Activated naive CD4-positive, alpha-beta T cell treated with anti-CD3 and anti-CD28 coated beads, Interleukin-2, amount 50 U/mL, for 72 hours (primary cell): ENCODE data around the gene EDN2. TPM values are rescaled to one million over a fixed set of nuclear protein-coding genes. Genes with fewer than 3 reads are reported as not detected.

Source experiments
- ATAC-seq, 2 donors: fragments of 150-1000 bp; cut with Tn5 transposase; 2 replicates each; pipeline ENCODE4 v1.10.0; 2021; ENCODE audit warnings: mild to moderate bottlenecking in 2 of 2, moderate library complexity in 2 of 2
- DNase-seq, 2 donors: peaks; one replicate each; pipeline ENCODE4 v3.0.0; 2021 to 2022; ENCODE audit warnings: low spot score in 2 of 2
- H3K27ac Mint-ChIP-seq, 2 donors: one replicate each; pipeline ENCODE4 v1.8.0; 2022; ENCODE audit warnings: mild to moderate bottlenecking in 2 of 2, mixed read lengths in 2 of 2
- H3K36me3 Mint-ChIP-seq, 2 donors: one replicate each; pipeline ENCODE4 v1.8.0; 2022; ENCODE audit warnings: mixed read lengths in 2 of 2
- H3K9me3 Mint-ChIP-seq, 2 donors: one replicate each; pipeline ENCODE4 v1.8.0; 2022; ENCODE audit warnings: mixed read lengths in 2 of 2
- total RNA-seq, 2 donors: library from RNA; stranded (reverse); gene quantifications; one replicate each; pipeline ENCODE4 v1.2.3, GENCODE V29; 2022

EDN2 gene
- total RNA-seq, 2 donors from 2014 or later = not detected

- DNase-seq = no peak
- Mint-ChIP-seq H3K9me3 (peaks cover 0 to 4% of the 10 kb centered on the region in 2 donors), H3K27ac (no peak overlapping the region), H3K36me3 (no peaks in the 10 kb centered on the region)
- no peak for ATAC-seq
Observed at GRCh38 chr1:41494351-41495209, 10.1 kb upstream of the EDN2 start.

GRCh38 chr1:41493626-41494350, 9.3 kb upstream of the EDN2 start:
- Mint-ChIP-seq H3K36me3 (no peaks in the 10 kb centered on the region), H3K9me3 (peaks cover 0 to 4% of the 10 kb centered on the region in 2 donors), H3K27ac (no peak overlapping the region)
- ATAC-seq = no peak
- DNase-seq = no peak

GRCh38 chr1:41493117-41493536, 8.6 kb upstream of the EDN2 start:
- H3K9me3 Mint-ChIP-seq = peaks cover 0 to 4% of the 10 kb centered on the region in 2 donors
- DNase-seq = no peak

GRCh38 chr1:41492341-41492848, 7.9 kb upstream of the EDN2 start:
- H3K9me3 Mint-ChIP-seq = peaks cover 0 to 4% of the 10 kb centered on the region in 2 donors
- peak in 1 of 2 donors; percentile 68 for DNase-seq
- ATAC-seq = peak in 1 of 2 donors; percentile 25
- H3K36me3 Mint-ChIP-seq = no peaks in the 10 kb centered on the region
- H3K27ac Mint-ChIP-seq = no peak overlapping the region

More at GRCh38 chr1:41493117-41493536, 8.6 kb upstream of the EDN2 start:
- no peaks in the 10 kb centered on the region for H3K36me3 Mint-ChIP-seq
- ATAC-seq = peak; percentile 35 to 50
- H3K27ac Mint-ChIP-seq = no peak overlapping the region

GRCh38 chr1:41490911-41491310, 6.4 kb upstream of the EDN2 start:
- no peaks in the 10 kb centered on the region for H3K36me3 Mint-ChIP-seq

GRCh38 chr1:41489561-41489960, 5.1 kb upstream of the EDN2 start:
- H3K27ac Mint-ChIP-seq = no peak overlapping the region
- no peak for ATAC-seq
- peaks cover 0 to 4% of the 10 kb centered on the region in 2 donors for H3K9me3 Mint-ChIP-seq
- H3K36me3 Mint-ChIP-seq = no peaks in the 10 kb centered on the region
- no peak for DNase-seq

More at GRCh38 chr1:41490911-41491310, 6.4 kb upstream of the EDN2 start:
- Mint-ChIP-seq H3K27ac (no peak overlapping the region), H3K9me3 (peaks cover 0 to 4% of the 10 kb centered on the region in 2 donors)
- DNase-seq (no peak), ATAC-seq (no peak)

- ATAC-seq (no peak), DNase-seq (no peak)
- no peaks in the 10 kb centered on the region for H3K36me3 Mint-ChIP-seq
- no peak overlapping the region for H3K27ac Mint-ChIP-seq
- H3K9me3 Mint-ChIP-seq = peaks cover 0 to 4% of the 10 kb centered on the region in 2 donors
Observed at GRCh38 chr1:41488040-41488951, 3.8 kb upstream of the EDN2 start.

- no peak overlapping the region for H3K27ac Mint-ChIP-seq
- H3K9me3 Mint-ChIP-seq = peaks cover 0 to 4% of the 10 kb centered on the region in 2 donors
- H3K36me3 Mint-ChIP-seq = no peaks in the 10 kb centered on the region
- peak; percentile 40 to 58 for ATAC-seq
- DNase-seq = no peak
Observed at GRCh38 chr1:41487126-41488039, 2.9 kb upstream of the EDN2 start.

GRCh38 chr1:41486371-41487125, 2.1 kb upstream of the EDN2 start:
- Mint-ChIP-seq H3K9me3 (peaks cover 0 to 4% of the 10 kb centered on the region in 2 donors), H3K36me3 (no peaks in the 10 kb centered on the region), H3K27ac (no peak overlapping the region)
- ATAC-seq (peak in 1 of 2 donors; percentile 24), DNase-seq (no peak)

- Mint-ChIP-seq H3K36me3 (no peaks in the 10 kb centered on the region), H3K9me3 (peaks cover 0 to 4% of the 10 kb centered on the region in 2 donors), H3K27ac (no peak overlapping the region)
- ATAC-seq (no peak), DNase-seq (no peak)
Observed at GRCh38 chr1:41486053-41486370, 1.5 kb upstream of the EDN2 start.

GRCh38 chr1:41485605-41486004, 1.1 kb upstream of the EDN2 start:
- DNase-seq = no peak

GRCh38 chr1:41483960-41484401, 502 bp downstream of the EDN2 start:
- H3K27ac Mint-ChIP-seq = no peak overlapping the region
- no peak for DNase-seq
- H3K9me3 Mint-ChIP-seq = no peaks in the 10 kb centered on the region
- H3K36me3 Mint-ChIP-seq = no peaks in the 10 kb centered on the region
- ATAC-seq = no peak

More at GRCh38 chr1:41485605-41486004, 1.1 kb upstream of the EDN2 start:
- Mint-ChIP-seq H3K9me3 (peaks cover 0 to 4% of the 10 kb centered on the region in 2 donors), H3K36me3 (no peaks in the 10 kb centered on the region), H3K27ac (no peak overlapping the region)
- no peak for ATAC-seq

- H3K36me3 Mint-ChIP-seq = no peaks in the 10 kb centered on the region
Observed at GRCh38 chr1:41483001-41483850, 1.3 kb downstream of the EDN2 start.

More at GRCh38 chr1:41483001-41483850, 1.3 kb downstream of the EDN2 start:
- DNase-seq = no peak
- ATAC-seq = no peak
- H3K27ac Mint-ChIP-seq = peak overlapping the region; percentile 39 to 68
- H3K9me3 Mint-ChIP-seq = no peaks in the 10 kb centered on the region
